Body of pancreas (tissue), 4 donors: ENCODE measurements around the gene WNT3A. TPM values are rescaled to one million over a fixed set of nuclear protein-coding genes. Genes with fewer than 3 reads are reported as not detected.

ENCODE experiments used
- ATAC-seq: fragments of 150-250 bp; one replicate; pipeline ENCODE4 v1.9.1; 2016
- DNase-seq, 4 donors: peaks; one replicate each; pipeline ENCODE4 v3.0.0-alpha.2; 2019
- H3K27ac ChIP-seq, 4 donors: fragments of 200-600 bp; sonication (generic); 1 replicate in 3 of 4; 2 replicates in 1 of 4; pipeline versions ENCODE4 v1.5.1 to v1.6.1; 2016 to 2019; ENCODE audit warnings: mild to moderate bottlenecking in 1 of 4, mixed read lengths in 1 of 4, moderate library complexity in 1 of 4
- H3K27me3 ChIP-seq, 2 donors: fragments of 200-600 bp; sonication (generic); one replicate each; pipeline ENCODE4 v1.6.0; 2016; ENCODE audit warnings: mild to moderate bottlenecking in 1 of 2
- H3K36me3 ChIP-seq, 2 donors: fragments of 200-600 bp; sonication (generic); replicated peaks in 1 of 2; 2 replicates each; pipeline ENCODE4 v1.5.1; 2016; ENCODE audit warnings: low read depth in 2 of 2; ENCODE audit not compliant: insufficient read depth in 1 of 2
- H3K4me1 ChIP-seq: fragments of 200-600 bp; sonication (generic); one replicate; pipeline ENCODE4 v1.6.0; 2016
- H3K4me3 ChIP-seq, 2 donors: fragments of 200-600 bp; sonication (generic); 1 replicate in 1 of 2; 2 replicates in 1 of 2; pipeline ENCODE4 v1.5.1; 2016 to 2019
- H3K9me3 ChIP-seq, 3 donors: fragments of 200-600 bp; sonication (generic); 1 replicate in 2 of 3; 2 replicates in 1 of 3; pipeline ENCODE4 v1.5.1; 2016
- CTCF ChIP-seq, 7 experiments: fragments of 450-650 bp in 4 of 7; fragments of 200-600 bp in 3 of 7; sonication (generic) in 3 of 7; IDR thresholded peaks; one replicate each; pipeline ENCODE4 v1.5.1; 2016 to 2019; ENCODE audit warnings: antibody characterized with exemption in 7 of 7
- POLR2A ChIP-seq, 3 donors: fragments of 450-650 bp; IDR thresholded peaks; one replicate each; pipeline ENCODE4 v1.6.1; 2016; ENCODE audit warnings: antibody characterized with exemption in 3 of 3, mild to moderate bottlenecking in 2 of 3
- WGBS, 2 donors: methylation state at CpG; one replicate each; pipeline ENCODE4 v1.1.5; 2017; 5-methylcytosine and 5-hydroxymethylcytosine counted together
- intact Hi-C: fragments of 100-400 bp; cut with DNase I; formaldehyde crosslinking; loops from one replicate; pipeline ENCODE4 v1.15.1; 2023
- total RNA-seq, 2 donors: library from RNA; depleted of rRNA; stranded (reverse); fragments of >200 nt; gene quantifications; one replicate each; pipeline ENCODE4 v1.1.0, GENCODE V29; 2016

WNT3A gene
- total RNA-seq, 2 donors from 2014 or later, result not detected

- no peaks in the 10 kb centered on the region for H3K4me1 ChIP-seq
- intact Hi-C loops, result no loop called here
- TF ChIP-seq CTCF (IDR thresholded peaks at IDR 0.05), result no peak
- TF ChIP-seq POLR2A (IDR thresholded peaks at IDR 0.05), result no peak
- 65 to 70% methylated on average over 18 of the region's 18 CpGs for WGBS, 2 donors
- H3K27ac ChIP-seq, result no peak overlapping the region
- no peaks in the 10 kb centered on the region for H3K36me3 ChIP-seq
- no peaks in the 10 kb centered on the region for H3K27me3 ChIP-seq
- DNase-seq (peak in 2 of 4 donors; percentile 0 to 1), ATAC-seq (no peak)
- H3K9me3 ChIP-seq, result no peaks in the 10 kb centered on the region
- no peak overlapping the region for H3K4me3 ChIP-seq
Measured at GRCh38 chr1:228020686-228021354, 14.0 kb downstream of the WNT3A start.

GRCh38 chr1:228021355-228022030, 14.7 kb downstream of the WNT3A start:
- no peak for ATAC-seq
- Histone ChIP-seq H3K27me3 (no peaks in the 10 kb centered on the region), H3K4me1 (no peaks in the 10 kb centered on the region), H3K27ac (no peak overlapping the region), H3K9me3 (no peaks in the 10 kb centered on the region), H3K4me3 (no peak overlapping the region), H3K36me3 (no peaks in the 10 kb centered on the region)
- TF ChIP-seq CTCF (IDR thresholded peaks at IDR 0.05) (no peak), POLR2A (IDR thresholded peaks at IDR 0.05) (no peak)
- 33 to 49% methylated on average over 10 to 21 of the region's 21 CpGs for WGBS, 2 donors
- peak in 2 of 4 donors; percentile 5 to 16 for DNase-seq
- intact Hi-C loops, result no loop called here

DNA sequence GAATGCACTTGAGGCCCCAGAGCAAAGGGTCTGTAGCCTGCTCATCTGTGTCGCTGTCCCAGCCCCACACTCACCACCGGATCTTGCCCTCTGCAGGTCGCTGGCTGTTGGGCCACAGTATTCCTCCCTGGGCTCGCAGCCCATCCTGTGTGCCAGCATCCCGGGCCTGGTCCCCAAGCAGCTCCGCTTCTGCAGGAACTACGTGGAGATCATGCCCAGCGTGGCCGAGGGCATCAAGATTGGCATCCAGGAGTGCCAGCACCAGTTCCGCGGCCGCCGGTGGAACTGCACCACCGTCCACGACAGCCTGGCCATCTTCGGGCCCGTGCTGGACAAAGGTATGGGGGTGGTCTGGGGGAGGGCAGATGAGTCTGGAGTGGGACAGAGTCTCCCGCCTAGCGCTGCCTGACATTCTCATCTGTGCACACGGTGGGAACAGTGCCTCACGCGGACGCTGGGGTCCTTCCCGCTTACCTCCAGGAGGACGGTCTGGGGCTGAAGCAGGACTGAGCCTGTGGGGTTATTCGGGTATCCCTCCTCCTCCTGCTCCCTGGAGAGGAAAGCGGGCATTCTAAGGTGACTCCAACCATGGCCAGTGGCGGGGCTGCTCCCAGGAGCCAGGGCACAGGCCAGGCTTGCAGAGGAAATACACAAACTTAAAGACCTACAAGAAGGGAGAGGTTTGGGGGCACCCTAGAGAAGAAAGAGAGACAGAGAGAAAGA, 15.9 kb downstream of the WNT3A start:
- Histone ChIP-seq H3K27ac (no peak overlapping the region), H3K9me3 (no peaks in the 10 kb centered on the region), H3K4me1 (no peaks in the 10 kb centered on the region), H3K27me3 (no peaks in the 10 kb centered on the region), H3K4me3 (no peak overlapping the region), H3K36me3 (no peaks in the 10 kb centered on the region)
- 78 to 84% methylated on average over 18 to 27 of the region's 28 CpGs for WGBS, 2 donors
- ATAC-seq (no peak), DNase-seq (peak in 1 of 4 donors; percentile 4)
- intact Hi-C loops, result no loop called here
- TF ChIP-seq POLR2A (IDR thresholded peaks at IDR 0.05), result no peak
- no peak for TF ChIP-seq CTCF (IDR thresholded peaks at IDR 0.05)

DNA sequence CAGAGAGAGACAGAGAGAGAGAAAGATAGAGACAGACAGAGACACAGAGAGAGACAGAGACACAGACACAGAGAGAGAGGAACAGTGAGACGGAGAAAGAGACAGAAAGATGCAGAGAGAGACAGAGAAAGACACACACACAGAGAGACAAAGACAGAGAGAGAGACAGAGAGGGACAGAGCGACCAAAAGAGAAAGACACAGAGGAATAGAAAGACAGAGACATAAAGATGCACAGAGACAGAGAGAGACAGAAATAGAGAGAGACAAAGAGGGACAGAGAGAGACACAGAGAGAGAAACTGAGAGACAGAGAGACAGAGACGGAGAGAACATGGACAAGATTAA, 16.5 kb downstream of the WNT3A start:
- Histone ChIP-seq H3K4me1 (no peaks in the 10 kb centered on the region), H3K9me3 (no peaks in the 10 kb centered on the region), H3K27me3 (no peaks in the 10 kb centered on the region), H3K36me3 (no peaks in the 10 kb centered on the region), H3K4me3 (no peak overlapping the region), H3K27ac (no peak overlapping the region)
- no peak for ATAC-seq
- 56 to 69% methylated on average over 3 of the region's 3 CpGs for WGBS, 2 donors
- no peak for DNase-seq
- TF ChIP-seq CTCF (IDR thresholded peaks at IDR 0.05), result no peak
- no peak for TF ChIP-seq POLR2A (IDR thresholded peaks at IDR 0.05)
- intact Hi-C loops, result no loop called here
